HG02884 (cell line): ENCODE measurements around the gene RINL.
"Not testable (repeated sequence)": the region's sequence is repeated elsewhere in the genome, so short reads cannot be mapped to it uniquely, and the experiment has no call there.

Experiments
- ATAC-seq: cut with Tn5 transposase; IDR thresholded peaks from one replicate; pipeline ENCODE4 v1.9.1; 2021; ENCODE audit warnings: mild to moderate bottlenecking, moderate library complexity; ENCODE audit not compliant: unreplicated experiment

Gene RINL

GRCh38 chr19:38836983-38837626, 41.0 kb downstream of the RINL start:
- ATAC-seq, result no peak

- ATAC-seq, result no peak
Measured at GRCh38 chr19:38836159-38836982, 41.7 kb downstream of the RINL start.

GRCh38 chr19:38834590-38834989, 43.5 kb downstream of the RINL start:
- no peak for ATAC-seq

GRCh38 chr19:38834104-38834490, 44.0 kb downstream of the RINL start:
- ATAC-seq, result no peak

GRCh38 chr19:38833092-38833425, 45.0 kb downstream of the RINL start:
- ATAC-seq, result no peak

GRCh38 chr19:38831142-38831605, 46.9 kb downstream of the RINL start:
- ATAC-seq, result peak; percentile 23

GRCh38 chr19:38830039-38830733, 47.9 kb downstream of the RINL start:
- no peak for ATAC-seq

GRCh38 chr19:38829203-38829602, 48.9 kb downstream of the RINL start:
- ATAC-seq, result not testable (repeated sequence)

- no peak for ATAC-seq
Measured at GRCh38 chr19:38826856-38827551, 51.1 kb downstream of the RINL start.

GRCh38 chr19:38825936-38826335, 52.1 kb downstream of the RINL start:
- ATAC-seq, result not testable (repeated sequence)

GRCh38 chr19:38821230-38821825, 56.7 kb downstream of the RINL start:
- not testable (repeated sequence) for ATAC-seq

- ATAC-seq, result no peak
Measured at GRCh38 chr19:38819231-38819920, 58.7 kb downstream of the RINL start.
